HG03469 (cell line): ENCODE results near the gene NRIP1.

Source experiments
- ATAC-seq: cut with Tn5 transposase; IDR thresholded peaks from one replicate; pipeline ENCODE4 v1.9.1; 2021; ENCODE audit warnings: mild to moderate bottlenecking, moderate library complexity, moderate number of reproducible peaks; ENCODE audit not compliant: unreplicated experiment

The NRIP1 gene, protein sequence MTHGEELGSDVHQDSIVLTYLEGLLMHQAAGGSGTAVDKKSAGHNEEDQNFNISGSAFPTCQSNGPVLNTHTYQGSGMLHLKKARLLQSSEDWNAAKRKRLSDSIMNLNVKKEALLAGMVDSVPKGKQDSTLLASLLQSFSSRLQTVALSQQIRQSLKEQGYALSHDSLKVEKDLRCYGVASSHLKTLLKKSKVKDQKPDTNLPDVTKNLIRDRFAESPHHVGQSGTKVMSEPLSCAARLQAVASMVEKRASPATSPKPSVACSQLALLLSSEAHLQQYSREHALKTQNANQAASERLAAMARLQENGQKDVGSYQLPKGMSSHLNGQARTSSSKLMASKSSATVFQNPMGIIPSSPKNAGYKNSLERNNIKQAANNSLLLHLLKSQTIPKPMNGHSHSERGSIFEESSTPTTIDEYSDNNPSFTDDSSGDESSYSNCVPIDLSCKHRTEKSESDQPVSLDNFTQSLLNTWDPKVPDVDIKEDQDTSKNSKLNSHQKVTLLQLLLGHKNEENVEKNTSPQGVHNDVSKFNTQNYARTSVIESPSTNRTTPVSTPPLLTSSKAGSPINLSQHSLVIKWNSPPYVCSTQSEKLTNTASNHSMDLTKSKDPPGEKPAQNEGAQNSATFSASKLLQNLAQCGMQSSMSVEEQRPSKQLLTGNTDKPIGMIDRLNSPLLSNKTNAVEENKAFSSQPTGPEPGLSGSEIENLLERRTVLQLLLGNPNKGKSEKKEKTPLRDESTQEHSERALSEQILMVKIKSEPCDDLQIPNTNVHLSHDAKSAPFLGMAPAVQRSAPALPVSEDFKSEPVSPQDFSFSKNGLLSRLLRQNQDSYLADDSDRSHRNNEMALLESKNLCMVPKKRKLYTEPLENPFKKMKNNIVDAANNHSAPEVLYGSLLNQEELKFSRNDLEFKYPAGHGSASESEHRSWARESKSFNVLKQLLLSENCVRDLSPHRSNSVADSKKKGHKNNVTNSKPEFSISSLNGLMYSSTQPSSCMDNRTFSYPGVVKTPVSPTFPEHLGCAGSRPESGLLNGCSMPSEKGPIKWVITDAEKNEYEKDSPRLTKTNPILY (N-terminal part only)

DNA sequence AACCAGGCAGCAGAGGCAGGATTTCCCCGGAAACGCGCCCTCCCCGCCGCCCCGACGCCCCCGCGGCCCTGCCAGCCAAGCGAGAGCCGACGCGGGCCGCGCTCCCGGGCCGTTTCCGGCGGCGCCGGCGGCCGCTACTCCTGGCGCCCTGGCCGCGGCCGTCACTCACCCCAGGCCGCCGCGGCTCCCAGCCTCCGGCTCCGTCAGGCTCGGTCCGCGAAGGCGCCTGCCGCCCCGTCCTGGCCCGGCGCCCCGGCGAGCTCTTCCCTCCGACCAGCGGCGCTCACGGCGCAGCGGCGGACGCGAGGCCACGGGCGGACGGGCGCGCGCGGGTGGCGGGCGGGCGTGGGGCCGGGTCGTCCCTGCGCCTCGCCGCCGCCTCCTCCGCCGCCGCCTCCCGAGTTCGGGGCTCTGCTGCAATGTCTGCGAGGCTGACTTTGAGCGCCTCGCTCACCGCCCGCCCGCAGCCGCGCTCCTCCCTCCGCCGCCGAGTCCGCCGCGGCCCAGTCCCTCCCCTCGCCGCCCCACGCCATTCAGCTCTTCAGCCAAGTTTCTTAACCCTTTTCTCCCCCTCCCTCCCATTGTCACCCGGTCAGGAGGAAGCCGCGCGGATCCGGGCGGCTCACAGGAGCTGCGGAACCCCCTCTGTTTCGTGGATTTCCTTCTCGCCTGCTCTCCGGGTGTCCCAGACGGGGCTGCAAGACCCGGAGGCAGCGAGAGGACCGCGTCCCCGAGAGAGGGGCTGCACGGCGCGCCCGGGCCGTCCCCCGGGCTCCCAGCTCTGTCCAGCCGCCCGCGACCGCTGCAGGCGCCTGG is at the start of gene NRIP1:
NRIP1 (minus strand) TSS at position 425 of the 816 bp plus-strand sequence. CDS start 96,808 bp downstream, outside the sequence.
- ATAC-seq, result peak; percentile 54

DNA sequence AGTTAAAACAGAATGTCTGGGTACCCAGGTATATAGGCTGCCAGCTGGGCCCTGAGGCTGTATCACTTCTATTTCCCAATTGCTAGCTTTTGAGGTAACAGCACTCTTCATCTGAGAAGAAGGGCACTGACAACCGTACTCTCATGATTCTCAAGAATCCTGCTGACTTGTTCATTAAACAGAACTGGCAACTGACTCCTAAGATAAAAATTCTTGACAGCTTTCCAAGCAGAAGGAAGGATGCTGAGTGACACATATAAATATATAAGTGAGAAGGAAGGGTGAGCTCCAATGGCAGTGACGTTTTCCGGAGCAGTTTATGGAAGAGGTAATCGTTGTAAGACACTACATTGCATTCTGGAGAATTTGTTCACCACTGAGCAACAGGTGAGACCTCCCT is 48.1 kb upstream of the NRIP1 start:
- ATAC-seq, result no peak

DNA sequence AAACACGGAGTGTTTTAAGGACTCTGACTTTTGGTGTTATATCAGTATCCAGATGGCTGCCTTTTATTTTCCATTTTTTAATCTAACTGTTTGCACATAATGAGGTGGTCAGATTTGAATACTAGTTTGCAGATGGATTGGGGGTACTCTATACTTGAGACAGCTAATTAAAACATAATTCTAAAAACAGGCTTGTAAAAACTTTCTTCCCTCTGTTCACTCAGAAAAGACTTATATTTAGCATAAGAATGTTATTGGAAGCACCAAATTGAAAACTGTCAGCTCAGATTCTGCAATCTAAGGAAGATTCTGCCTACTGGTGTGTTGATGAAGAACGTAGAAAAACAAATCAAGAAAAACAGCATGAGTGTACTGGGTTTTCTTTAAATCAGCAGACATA is 44.0 kb upstream of the NRIP1 start:
- no peak for ATAC-seq

DNA sequence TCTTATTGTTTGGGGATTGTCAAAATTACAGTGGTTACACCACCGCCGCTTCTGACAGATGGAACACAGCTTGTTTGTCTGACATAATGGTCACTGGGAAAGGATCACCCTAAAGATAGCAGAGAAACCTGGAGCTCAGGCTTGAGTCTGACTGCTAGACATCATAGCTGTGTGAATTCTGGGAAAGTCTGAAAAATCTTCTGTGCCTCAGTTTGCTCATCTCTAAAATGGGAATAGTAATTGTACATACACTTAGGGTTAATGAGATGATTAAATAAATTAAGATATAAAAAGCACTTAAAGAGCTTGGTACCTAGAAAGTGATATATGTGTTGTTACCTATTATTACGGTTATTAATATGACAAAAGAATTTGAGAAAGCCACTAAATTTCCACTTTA is 39.7 kb upstream of the NRIP1 start:
- no peak for ATAC-seq

DNA sequence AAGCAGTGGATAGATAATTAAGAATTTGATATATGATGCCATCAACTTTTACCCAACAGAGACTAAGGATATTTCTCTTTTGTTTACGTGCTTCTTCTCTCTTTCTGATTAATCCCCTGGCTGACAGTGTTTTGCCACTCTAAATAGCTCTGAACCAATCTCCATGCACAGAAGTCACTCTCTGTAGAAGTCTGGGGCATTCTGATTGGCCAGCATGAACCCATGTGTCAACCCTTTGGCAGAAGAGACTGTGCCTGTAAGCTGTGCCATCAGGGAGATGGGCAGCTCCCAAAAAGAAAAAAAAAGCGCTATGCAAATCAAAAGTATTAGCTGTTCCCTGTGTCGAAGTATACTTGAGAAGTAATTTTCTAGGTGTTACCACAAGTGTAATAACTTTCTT is 34.1 kb upstream of the NRIP1 start:
- ATAC-seq, result no peak

DNA sequence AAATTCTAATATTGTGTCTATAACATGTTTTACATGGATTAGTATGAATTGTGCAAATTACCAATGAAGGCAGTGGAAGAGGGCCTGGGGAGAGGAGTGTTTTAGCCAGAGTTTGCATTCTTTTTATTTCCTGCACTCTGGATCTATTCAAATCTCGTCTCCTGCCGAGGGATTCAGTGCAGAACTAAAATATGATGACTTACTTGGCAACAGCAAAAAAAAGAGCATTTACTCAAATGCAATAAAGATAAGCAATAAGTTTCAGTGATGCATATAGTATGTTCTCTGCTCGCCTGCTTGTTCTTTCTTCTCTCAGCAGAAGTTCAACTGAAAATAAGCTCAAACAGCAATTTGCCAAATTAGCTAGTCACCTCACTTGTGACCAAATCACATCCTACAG is 33.4 kb upstream of the NRIP1 start:
- no peak for ATAC-seq

DNA sequence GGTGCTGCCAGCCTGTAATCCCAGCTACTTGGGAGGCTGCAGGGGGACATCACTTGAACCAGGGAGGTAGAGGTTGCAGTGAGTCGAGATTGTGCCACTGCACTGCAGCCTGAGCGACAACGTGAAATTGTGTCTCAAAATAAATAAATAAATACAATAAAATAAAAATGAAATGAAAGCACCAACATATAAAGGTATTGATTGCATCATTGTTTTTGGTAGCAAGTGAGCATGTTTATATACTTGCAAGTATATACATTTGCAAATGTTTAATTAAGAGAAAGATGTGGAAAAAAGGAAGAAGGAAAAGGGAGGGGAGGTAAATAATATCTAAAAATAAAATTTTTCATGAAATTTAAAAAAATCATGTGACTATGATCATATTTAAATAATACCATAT is 32.8 kb upstream of the NRIP1 start:
- no peak for ATAC-seq

DNA sequence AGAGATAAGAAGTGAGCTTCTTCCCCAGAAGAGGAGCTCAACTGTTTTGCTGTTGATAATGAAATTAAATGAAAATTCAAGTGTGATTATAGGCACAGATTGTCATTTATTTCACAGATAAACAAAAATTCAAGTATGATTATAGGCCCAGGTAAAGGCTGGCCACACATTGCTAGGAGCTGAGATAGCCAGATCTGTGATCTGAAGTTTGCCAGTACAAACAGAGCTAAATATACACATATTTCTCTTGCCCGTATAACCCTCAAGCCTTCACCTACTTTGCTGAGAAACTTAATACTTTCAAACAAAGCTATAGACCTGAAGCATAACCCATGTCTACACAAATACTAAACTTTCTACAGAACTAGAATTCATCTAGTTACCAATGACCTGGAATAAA is 31.3 kb upstream of the NRIP1 start:
- ATAC-seq, result no peak

DNA sequence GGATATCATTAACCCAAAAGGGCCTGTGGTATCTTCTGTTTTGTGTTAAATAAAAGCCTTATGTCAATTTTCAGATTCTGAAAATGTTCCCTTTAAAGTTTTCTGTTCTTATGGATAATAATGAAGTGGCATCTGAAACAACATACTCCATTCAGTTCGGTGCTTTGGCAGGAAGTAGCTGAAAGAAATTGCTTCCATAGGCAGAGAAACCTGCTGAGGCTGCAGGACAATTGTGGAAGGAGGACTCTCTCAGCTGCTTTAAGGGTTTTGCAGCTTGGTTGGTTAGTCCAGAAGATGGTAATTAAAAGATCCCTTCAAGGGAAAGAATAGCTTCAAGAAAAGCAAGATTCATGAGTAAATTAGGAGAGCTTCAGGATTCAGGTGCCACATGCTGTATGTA is 30.5 kb upstream of the NRIP1 start:
- ATAC-seq, result no peak

DNA sequence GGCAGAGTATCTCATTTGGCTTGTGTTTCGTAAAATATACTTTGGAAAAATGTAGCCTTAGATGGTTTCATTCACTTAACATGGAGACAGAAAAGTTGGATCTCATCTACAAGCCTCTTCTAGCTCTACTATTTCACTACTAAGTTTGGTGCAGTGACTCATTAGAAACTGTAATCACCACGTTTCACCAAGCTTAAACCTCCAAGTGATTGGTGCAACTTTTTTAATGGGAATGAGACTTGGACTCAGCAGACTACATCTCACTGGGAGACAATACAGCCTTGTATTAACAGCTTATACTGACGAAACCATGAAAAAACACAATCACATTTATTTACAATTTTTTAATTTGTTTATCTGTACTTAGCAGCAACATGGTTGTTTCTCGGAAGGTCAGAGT is 29.9 kb upstream of the NRIP1 start:
- ATAC-seq, result no peak

DNA sequence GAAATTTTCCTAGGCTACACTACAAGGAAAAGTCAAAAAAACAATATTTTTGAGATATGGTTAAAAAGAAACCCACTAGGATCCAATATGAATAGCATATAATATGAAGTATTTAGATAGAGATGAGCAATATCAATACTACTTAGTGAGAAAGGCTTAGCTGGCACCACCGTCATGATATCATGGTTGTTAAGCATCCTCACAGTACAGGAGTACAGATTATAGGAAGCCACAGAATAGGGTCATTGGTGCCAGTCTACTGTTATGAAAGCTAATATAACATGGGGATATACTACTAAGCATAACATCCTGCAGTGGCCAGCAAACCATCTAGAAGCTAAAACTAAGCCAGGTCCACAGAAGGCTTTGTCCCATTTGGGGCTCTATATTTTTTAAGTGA is 28.4 kb upstream of the NRIP1 start:
- no peak for ATAC-seq

DNA sequence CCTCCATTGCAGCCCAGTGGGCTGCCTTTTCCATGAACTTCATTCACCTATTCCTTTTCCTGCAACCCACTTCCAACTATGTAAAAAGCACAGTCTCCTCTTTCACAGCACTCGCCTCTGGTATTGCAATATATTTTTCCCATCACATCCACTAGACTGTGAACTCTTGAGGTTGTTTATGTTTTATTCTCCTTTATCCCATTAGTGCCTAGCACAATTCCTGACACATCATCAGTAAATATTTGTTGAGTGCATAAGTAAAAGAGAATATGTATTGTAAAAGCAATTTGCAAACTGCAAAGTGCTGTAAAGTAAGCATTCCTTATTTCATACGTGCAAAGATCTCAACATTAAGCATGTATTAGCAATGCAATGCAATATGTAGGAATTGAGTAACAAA is 27.9 kb upstream of the NRIP1 start:
- ATAC-seq, result no peak

DNA sequence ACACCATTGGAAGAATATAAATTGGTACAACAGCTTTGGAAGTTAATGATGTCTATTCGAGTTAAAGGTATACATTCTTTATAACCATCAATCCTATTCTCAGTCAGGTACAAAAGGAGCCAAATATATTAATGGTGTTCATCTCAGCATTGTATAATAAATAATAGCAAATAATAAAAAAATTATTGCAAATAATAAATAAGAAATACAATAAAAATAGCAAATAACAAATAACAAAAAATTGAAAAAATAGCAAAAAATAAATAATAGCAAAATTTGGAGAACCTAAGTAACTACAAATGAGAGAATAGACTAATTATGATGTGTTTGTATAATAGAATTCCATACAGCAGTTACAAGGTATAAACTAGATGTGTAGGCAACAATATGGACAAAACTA is 25.6 kb upstream of the NRIP1 start:
- ATAC-seq, result no peak

DNA sequence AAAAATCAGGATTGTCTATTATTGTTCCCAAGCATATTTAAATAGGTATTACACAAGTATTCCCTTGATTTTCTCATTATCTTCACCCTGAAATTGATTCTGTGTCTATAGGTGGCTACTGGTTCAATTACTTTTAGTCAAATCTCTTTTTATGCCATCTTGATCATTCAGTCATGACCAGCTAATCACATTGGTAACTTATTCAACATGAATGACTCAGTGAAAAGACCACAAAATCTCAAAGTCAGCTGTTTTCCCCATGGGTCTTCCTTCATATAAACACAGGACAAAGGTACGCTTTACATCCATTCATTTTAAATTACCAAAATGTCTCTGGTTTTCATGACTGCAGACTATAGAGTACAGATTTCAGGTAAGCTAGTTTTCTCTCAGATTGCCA is 23.7 kb upstream of the NRIP1 start:
- no peak for ATAC-seq

DNA sequence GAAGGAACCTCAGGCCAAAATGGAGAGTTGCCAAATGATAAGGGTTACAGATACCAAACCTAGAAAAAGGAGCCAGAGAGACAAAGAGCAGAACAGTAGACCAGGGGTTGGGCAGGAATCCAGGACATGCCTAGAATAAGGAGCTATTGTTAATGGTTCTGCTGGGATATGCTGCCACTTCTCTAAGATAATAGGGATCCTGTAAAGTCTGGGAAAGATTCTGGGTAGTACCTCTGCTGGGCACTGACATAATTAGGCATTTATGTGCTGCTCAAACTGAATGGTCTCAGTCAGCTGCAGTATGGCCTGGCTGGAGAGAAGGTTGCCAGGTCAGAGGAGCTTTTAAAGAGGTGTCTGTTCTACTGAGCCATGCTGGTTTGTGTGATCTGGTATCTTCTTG is 19.9 kb upstream of the NRIP1 start:
- no peak for ATAC-seq

DNA sequence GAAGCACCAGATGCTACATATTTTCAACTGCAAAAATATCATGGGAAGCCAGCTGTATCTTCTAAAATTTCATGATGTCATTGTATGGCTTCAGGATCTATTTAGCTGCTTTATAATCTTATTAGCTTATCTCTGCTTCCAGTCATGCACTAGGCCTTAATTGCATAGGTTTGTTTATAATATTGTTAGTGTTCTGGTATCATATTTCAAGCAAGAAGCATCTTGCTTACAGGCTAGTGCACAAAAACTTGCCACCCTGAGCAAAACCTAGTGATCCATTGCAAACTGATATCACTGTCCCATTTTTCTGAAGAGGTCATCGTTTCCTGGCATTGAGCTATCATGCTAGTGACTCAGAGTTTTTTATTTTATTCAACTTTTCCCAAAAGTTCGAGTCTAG is 15.7 kb upstream of the NRIP1 start:
- no peak for ATAC-seq

DNA sequence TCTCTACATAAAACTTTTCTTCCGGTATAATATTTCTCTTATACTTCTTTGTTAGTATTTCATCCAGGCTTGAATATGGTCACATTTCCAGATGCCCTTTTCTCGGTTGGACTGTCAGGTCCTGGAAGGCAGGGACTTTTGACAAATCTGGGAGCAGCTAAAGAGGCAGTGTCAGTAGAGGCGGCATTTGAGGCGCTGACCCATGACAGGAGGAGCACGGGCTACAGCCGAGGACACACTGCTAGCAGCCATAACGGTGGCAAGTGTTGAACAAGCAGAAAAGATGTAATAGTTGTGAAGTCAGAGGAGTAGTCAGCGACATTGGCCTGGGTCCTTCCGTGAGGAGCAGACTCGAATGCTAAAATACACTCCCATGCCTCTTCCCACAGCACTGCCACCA is 14.5 kb upstream of the NRIP1 start:
- no peak for ATAC-seq

DNA sequence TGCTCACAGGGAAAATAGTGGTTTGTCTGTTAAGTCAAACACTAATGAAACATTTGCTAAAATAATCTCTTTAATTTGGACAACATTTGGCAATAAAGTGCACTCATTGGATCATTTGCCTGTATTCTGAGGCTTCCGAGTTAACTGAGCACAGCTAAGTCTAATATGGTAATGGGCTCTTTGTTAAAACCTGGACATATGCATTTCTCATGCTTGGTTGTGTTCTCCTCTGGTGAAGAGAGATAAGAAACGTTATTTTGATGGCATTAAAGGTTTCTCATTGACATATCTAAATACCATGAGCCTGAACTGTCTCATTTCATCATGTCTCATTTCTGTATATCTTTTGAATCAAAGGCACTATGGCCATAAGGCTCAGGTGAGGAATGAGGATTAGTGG is 13.4 kb upstream of the NRIP1 start:
- ATAC-seq, result no peak

DNA sequence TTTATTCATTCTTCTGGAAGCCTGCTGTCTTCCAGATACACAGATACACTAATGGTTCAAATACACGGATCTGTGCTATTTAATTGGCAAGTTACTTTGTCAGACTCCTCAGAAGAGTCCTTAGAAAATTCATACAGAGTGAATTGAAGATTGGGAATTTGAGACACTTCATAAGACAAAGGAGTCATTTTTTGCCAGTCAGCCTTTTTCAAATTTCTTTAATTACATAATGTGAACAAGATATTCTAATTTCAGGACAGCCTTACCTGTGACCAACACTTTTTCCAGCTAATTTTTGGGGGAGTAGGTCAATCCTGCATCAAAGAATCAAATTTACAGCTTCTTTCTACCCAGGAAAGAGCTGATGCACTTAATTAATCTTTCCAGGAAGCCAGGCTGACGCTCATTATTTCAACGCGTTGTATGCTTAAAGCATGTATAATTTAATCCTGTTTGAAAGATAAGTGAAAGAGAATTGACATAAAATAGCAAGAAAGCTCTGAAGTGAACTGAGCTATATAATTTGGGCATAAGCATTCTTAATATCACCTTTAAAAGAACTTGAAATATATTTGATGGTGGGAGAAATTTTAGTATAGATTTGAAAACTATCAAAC is 12.8 kb upstream of the NRIP1 start:
- ATAC-seq, result no peak

DNA sequence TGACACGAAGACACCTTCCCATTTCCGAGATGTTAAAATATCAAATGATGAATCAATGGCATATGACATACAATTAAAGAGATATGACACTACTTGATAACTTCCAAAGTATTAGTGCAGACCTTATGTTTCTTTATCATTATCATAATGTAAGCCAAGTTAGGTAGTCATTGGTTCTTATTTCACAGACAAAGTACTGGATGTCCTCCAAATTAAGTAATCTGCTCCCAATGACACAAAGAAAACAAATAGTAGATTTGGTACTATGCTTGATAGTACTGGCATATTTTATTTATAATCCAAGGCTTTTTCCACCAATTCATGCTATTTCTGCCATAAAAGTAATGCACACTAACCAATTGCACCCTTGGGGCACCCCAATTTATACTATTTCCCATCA is 11.9 kb upstream of the NRIP1 start:
- ATAC-seq, result no peak
